Prostate gland (tissue), 2 donors: ENCODE measurements around the gene GALNT2.

Experiments
- POLR2A ChIP-seq: fragments of 450-650 bp; IDR thresholded peaks from one replicate; pipeline ENCODE4 v1.6.1; 2016; ENCODE audit warnings: antibody characterized with exemption, mild to moderate bottlenecking
- POLR2AphosphoS5 ChIP-seq: sonication (generic); formaldehyde crosslinking; IDR thresholded peaks from one replicate; pipeline ENCODE4 v1.6.1; 2017; ENCODE audit warnings: antibody characterized with exemption
- TF ChIP-seq, protein P1 (sequence below), 4 experiments: fragments of 200-600 bp in 2 of 4; fragments of 450-650 bp in 2 of 4; sonication (generic) in 2 of 4; IDR thresholded peaks; 1 replicate in 3 of 4; 2 replicates in 1 of 4; pipeline ENCODE4 v1.5.1; 2016 to 2019; ENCODE audit warnings: antibody characterized with exemption in 4 of 4, mild to moderate bottlenecking in 2 of 4, moderate library complexity in 2 of 4

DNA sequence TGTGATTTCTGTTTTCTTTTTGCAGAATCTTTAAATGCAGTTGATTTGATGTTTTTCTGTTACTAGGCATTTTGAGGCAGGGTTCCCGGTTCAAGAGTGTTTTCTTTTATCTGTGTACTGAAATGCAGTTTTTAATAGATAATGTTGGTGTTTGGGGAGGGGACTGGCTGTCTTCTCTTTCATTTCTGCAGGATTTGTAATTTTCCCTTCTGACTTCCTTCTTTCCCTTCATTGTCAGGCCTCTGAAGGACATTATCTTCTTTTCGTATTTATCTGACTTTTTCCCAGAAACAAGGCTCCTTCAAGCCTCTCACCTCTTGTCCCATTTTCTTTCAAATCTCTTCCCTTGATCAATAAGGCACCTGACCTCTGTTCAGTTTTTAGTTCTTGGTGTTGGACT lies 1.5 kb upstream of the GALNT2 start:
- TF ChIP-seq, protein P1, sequence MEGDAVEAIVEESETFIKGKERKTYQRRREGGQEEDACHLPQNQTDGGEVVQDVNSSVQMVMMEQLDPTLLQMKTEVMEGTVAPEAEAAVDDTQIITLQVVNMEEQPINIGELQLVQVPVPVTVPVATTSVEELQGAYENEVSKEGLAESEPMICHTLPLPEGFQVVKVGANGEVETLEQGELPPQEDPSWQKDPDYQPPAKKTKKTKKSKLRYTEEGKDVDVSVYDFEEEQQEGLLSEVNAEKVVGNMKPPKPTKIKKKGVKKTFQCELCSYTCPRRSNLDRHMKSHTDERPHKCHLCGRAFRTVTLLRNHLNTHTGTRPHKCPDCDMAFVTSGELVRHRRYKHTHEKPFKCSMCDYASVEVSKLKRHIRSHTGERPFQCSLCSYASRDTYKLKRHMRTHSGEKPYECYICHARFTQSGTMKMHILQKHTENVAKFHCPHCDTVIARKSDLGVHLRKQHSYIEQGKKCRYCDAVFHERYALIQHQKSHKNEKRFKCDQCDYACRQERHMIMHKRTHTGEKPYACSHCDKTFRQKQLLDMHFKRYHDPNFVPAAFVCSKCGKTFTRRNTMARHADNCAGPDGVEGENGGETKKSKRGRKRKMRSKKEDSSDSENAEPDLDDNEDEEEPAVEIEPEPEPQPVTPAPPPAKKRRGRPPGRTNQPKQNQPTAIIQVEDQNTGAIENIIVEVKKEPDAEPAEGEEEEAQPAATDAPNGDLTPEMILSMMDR (IDR thresholded peaks at IDR 0.05) = no peak
- TF ChIP-seq POLR2A = no peak
- no peak for TF ChIP-seq POLR2AphosphoS5
